ENCODE measurements around the gene ICAM1.

DNA sequence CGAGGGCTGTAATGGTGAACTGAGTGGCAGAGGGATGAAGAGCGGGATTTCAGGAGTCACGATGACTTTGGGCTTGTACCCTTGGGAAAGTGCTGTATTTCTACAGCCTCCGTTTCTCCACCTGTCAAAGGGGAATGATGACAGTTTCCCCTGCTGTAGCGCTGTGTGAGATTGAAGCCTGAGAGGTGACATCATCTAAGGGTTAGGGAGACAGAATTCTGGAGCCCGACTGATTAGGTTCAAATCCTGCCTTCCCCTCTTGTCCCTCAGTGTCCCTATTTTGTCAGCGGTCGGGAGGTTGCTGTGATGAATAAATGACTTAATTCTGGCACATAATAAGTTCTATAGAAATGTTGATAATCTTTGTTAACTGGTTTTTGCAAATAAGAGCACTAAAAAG, 18.2 kb upstream of the ICAM1 start:
- TF ChIP-seq, protein P1, sequence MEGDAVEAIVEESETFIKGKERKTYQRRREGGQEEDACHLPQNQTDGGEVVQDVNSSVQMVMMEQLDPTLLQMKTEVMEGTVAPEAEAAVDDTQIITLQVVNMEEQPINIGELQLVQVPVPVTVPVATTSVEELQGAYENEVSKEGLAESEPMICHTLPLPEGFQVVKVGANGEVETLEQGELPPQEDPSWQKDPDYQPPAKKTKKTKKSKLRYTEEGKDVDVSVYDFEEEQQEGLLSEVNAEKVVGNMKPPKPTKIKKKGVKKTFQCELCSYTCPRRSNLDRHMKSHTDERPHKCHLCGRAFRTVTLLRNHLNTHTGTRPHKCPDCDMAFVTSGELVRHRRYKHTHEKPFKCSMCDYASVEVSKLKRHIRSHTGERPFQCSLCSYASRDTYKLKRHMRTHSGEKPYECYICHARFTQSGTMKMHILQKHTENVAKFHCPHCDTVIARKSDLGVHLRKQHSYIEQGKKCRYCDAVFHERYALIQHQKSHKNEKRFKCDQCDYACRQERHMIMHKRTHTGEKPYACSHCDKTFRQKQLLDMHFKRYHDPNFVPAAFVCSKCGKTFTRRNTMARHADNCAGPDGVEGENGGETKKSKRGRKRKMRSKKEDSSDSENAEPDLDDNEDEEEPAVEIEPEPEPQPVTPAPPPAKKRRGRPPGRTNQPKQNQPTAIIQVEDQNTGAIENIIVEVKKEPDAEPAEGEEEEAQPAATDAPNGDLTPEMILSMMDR (optimal IDR thresholded peaks at IDR 0.05 in 1 of 3, IDR thresholded peaks at IDR 0.05 in 1 of 3, conservative IDR thresholded peaks at IDR 0.05 in 1 of 3; ENCODE audit: extremely low read depth in 1 of 3, insufficient read depth in 2 of 3, low read length in 3 of 3): no peak
- no peak for TF ChIP-seq EZH2 (IDR thresholded peaks at IDR 0.05; ENCODE audit: low read length)
